GM21381 (cell line): Measurements from ENCODE around the gene RASAL3.
"Not testable (repeated sequence)": the region's sequence is repeated elsewhere in the genome, so short reads cannot be mapped to it uniquely, and the experiment has no call there.

Experiments
- ATAC-seq: cut with Tn5 transposase; IDR thresholded peaks from one replicate; pipeline ENCODE4 v1.9.1; 2021; ENCODE audit warnings: mild to moderate bottlenecking, moderate library complexity; ENCODE audit not compliant: unreplicated experiment

RASAL3 gene

GRCh38 chr19:15464394-15465385 is at the start of gene RASAL3:
RASAL3 (minus strand) TSS chr19:15464544; CDS start chr19:15464358, 186 bp downstream.
- ATAC-seq, result peak; percentile 41

- ATAC-seq, result no peak
These were observed 47.5 kb upstream of the RASAL3 start for GRCh38 chr19:15511671-15512424.

DNA sequence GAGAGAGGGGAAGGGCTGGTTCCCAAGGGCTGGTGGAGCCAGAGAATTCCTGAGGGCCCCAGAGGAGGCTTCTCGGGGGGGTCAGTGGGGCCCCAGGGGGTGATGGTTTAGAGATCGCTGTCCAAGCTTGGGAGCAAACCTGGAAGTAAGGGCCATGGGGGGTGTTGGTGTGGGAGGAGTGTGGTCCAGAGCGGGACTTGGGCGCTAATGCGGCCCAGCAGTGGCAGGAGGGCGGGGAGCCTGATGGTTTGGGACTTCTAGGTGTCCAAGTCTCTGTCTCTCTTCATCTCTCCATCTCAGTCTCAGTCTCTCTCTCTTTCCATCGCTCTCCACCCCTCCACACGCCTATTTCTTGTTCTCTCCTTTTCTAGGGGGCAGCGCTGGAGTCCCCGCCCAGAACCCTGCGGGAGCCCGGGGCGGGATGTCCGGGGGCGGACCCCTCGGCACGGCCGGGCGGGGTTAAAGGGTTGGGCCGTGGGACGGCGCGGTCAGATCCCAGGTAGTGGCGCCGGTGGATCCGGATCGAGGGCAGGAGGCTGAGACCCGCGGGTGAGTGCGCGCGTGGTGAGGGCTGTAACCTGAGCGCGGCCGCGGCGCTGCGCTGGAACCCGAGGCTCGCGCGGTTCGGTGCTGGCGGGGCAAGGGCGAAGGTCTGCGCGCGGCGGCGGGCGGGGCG is 43.8 kb upstream of the RASAL3 start, which contains the start of gene CYP4F22:
CYP4F22 (plus strand) TSS at position 491 of the 676 bp plus-strand sequence. CDS start 16,812 bp downstream, outside the sequence.
- ATAC-seq, result no peak

DNA sequence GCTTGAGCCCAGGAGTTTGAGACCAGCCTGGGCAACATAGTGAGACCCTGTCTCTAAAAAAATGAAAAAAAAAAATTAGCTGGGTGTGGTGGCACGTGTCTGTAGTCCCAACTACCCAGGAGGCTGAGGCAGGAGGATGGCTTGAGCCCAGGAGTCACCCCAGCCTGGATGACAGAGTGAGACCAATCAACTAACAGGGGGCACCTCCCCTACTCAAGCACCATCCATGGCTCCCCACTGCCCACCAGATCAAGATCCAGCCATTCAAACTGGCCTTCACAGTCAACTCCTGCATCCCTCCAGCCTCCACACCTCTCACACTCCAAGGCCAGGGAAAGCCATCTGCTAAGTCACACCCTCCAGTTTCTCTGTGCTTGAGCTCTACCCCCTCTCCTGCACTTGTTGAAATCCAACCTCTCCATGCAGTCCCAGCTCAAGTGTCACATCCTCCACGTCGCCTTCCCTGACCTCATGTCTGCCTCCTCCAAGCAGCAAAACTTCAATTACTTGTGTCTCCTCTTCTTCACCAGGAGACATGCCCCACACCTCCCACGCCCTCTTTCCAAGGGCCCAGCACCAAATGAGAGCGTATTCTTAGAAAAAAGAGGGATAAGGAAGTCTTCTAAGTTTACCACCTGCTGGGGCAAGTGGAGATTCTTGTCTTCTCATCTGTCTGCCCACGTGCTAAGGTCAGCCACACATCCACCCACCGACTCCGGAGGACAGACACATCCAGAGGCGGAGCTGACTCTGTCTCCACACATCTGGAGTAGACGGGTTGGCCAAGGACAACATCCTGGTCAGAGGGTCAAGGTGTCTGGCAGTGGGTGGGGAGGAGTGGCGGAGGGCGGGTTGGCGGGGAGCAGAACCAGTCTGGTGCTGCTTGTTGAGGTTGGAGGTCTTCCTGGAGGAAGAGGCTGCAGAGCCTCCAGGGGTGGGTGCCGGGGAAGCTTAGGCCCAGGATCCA is 43.0 kb upstream of the RASAL3 start:
- no peak for ATAC-seq

DNA sequence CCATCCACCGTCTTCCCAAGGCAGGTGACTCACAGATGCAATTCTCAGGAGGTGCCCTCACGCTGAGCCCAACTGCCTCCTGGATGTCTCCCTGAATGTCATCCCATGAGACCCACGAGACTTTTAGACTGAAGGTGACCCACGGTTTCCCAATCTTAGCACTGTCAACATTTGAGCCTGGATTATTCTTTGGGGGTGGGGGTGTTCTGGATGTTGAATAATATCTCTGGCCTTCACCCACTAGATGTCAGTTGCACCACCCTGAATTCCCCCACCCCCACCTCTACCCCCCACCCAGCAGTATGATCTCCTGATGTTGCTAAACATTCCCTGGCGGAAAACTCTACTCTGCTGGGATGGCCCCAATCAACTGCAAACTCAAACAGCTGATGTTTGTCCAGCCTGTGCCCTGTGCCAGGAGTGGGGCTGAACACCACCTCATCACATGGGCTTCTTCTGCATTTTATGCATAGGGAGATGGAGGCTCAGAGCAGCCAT is 41.8 kb upstream of the RASAL3 start:
- ATAC-seq, result no peak

GRCh38 chr19:15502264-15502663 is 37.9 kb upstream of the RASAL3 start:
- no peak for ATAC-seq

DNA sequence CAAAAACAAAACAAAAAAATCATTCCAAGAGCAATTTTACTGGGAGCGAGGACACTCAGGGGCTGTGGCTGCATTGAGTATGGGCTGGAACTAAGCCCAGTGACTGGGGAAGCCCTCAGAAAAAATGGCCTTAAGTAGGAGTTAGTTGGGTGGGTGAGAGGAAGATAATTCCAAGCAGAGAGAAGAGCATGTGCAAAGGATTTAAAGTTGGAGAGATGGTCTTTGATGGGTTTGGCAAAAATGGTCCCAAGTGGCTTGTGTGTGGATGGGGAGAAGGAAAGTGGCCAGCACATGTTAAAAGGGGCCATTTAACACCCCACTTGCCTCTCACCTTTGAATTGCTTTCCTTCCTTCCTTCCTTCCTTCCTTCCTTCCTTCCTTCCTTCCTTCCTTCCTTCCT is 37.3 kb upstream of the RASAL3 start:
- ATAC-seq, result no peak

DNA sequence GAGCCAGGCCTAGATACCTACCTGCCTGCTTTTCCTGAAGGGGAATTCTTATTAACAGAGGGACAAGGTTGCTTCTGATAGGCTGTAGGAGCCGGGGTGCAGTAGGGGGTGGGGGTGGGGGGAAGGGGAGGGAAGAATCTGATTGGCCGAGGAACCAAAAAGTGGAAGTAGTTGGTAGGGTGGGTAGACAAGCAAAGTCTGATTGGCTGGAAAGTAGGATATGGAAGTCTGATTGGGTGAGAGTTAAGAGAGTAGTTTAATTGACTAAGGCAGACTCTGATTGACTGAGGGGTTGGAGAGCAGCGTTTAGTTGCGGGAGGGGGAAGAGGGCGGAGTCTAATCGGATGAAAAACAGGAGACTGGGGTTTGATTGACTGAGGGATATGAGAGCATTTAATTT is 34.6 kb upstream of the RASAL3 start:
- ATAC-seq, result no peak

DNA sequence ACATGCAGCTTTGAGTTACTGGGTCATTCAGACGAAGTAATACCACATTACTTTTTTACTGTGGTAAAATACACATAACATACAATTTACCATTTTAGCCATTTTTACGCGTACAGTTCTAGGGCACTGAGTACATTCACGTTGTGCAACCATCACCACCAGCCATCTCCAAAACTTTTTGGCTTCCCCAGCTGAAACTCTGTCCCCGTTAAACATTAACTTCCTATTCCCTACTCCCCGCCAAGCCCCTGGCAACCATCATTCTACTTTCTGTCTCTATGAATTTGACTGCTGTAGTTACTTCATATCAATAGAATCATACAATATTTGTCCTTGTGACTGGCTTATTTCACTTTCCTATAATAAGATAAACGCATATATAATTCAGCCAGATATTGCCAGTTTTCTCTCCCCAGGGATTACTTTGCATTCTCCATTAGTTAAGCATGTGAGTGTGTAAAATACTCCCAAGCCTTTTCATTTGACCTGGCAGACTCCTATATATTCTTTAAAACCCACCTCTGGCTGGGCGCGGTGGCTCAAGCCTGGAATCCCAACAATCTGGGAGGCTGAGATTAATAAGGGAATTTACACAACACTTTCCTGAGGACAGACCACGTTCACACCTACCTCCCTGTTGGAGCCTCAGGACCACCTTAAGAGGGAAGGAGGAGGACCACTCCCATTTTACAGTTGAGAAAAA is 34.0 kb upstream of the RASAL3 start:
- ATAC-seq, result no peak

DNA sequence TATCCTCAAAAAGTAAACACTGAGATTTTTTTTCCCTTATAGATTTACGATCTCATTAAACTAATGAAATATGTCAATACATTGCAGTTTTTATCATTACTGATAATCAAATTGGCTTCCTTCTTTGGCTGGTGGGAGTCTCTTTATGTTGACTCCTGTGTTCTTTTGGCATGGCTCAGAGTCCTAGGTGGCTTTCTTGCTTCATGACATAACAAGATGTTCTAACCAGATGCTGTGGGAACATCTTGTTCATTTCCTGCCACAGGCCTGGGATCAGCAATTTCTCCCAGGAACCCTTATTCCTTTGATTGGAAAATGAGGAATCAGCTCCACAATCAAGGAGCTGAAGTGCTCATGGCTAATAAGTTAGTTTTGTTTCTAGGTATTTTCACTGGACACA is 30.8 kb upstream of the RASAL3 start:
- ATAC-seq, result no peak

GRCh38 chr19:15488489-15489226 is 24.3 kb upstream of the RASAL3 start:
- ATAC-seq, result no peak

DNA sequence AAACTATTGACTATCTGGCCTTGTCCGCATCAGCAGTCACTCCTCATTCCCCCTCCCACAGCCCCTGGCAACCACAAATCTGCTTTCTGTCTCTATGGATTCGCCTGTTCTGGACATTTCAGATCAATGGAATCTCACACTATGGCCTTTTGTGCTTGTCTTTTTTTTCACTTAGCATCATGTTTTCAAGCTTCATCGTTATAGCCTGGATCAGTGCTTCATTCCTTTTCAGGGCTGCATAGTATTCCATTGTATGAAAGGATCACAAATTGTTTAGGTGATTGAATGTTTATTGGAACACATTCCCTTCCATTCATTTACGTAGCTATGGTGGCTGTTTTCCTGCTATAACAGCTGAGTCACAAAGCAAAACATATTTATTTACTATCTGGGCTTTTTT is 22.7 kb upstream of the RASAL3 start:
- no peak for ATAC-seq

GRCh38 chr19:15485768-15486167 is 21.4 kb upstream of the RASAL3 start:
- ATAC-seq, result not testable (repeated sequence)

DNA sequence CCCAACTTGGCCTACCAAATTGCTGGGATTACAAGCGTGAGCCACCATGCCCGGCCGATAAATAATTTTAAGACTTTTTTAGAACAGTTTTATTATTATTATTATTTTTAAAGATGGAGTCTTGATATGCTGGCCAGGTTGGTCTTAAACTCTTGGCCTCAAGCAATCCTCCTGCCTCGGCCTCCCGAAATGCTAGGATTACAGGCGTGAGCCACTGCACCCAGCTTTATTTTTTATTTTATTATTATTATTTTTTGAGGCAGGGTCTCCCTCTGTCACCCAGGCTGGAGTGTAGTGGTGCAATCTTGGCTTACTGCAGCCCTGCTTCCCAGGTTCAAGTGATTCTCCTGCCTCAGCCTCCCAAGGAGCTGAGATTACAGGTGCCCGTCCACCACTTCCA is 16.7 kb upstream of the RASAL3 start:
- ATAC-seq, result not testable (repeated sequence)

GRCh38 chr19:15479391-15480345 is 15.3 kb upstream of the RASAL3 start, which contains the start of gene PGLYRP2:
PGLYRP2 (minus strand) TSS chr19:15479501; CDS start chr19:15479371, 130 bp downstream.
- no peak for ATAC-seq

DNA sequence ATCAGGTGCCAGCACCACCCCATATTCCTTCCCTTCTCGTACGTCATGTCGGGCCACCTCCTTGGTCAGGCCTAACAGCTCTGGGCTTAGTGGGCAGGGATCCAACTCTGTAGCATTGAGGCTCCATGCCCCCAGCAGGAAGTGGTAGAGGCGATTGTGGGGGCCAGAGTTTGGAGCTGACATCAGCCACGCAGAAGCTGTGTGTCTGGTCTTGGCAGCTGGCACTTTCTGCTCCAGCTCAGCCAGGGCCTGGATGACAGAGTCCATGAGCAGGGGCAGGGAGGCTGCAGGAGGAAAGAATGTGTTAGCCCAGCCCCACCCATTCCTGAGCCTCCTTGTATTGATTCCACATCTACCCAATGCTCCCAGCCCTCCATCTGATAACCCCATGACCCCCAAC is 12.0 kb upstream of the RASAL3 start:
- ATAC-seq, result no peak

DNA sequence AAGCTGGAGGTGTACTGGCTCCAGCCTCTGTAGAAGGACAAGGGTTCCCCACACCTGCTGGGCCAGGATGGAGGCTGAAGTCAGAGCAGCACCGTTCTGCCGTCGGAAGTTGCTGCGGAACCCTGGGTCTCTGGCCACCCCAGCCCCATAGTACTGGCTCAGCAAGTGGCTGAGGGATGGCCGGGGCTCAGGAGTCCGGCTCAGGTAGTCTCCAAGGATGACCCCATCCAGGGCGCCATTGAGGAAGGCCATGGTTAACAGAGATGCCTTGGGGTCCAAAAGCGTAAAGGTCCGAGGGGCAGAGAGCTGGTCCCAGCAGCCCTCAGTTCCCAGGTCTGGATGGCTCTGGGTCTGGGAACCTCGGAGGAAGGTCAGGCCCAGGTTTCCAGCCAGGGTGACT is 11.3 kb upstream of the RASAL3 start:
- no peak for ATAC-seq
